ENCODE results near the gene PGGT1B. TPM values are rescaled to one million over a fixed set of nuclear protein-coding genes. Genes with fewer than 3 reads are reported as not detected.

The PGGT1B gene
- total and polyA plus RNA-seq, 2 donors (not counting 1 experiment from before 2014, with no cell fraction given), result 3.8 to 63.4 TPM

- Histone ChIP-seq H3K9me3 (ENCODE audit: control extremely low read depth in 1 of 3, control insufficient read depth in 2 of 3, insufficient read depth in 1 of 3, low read length in 2 of 3) (peaks cover 0 to 1% (median 0%) of the 10 kb centered on the region in 3 donors), H3K4me3 (ENCODE audit: control extremely low read depth in 1 of 5, extremely low read depth in 1 of 5, insufficient read depth in 1 of 5, low read depth in 2 of 5, low read length in 4 of 5) (no peak overlapping the region), H3K79me2 (ENCODE audit: control insufficient read depth, insufficient read depth, low read length) (peaks cover 43% of the 10 kb centered on the region), H3K4me2 (replicated peaks; ENCODE audit: low read depth, low read length, poor library complexity, severe bottlenecking) (no peak overlapping the region), H3K36me3 (replicated peaks in 1 of 2; ENCODE audit: control extremely low read depth in 1 of 2, control insufficient read depth in 1 of 2, extremely low read depth in 1 of 2, insufficient read depth in 2 of 2, low read length in 1 of 2) (no peaks in the 10 kb centered on the region), H2AFZ (ENCODE audit: insufficient read depth, low read depth, low read length, poor library complexity, severe bottlenecking) (no peak overlapping the region), H3K27ac (ENCODE audit: low read length in 2 of 2) (no peak overlapping the region), H3K9ac (ENCODE audit: low read length) (no peak overlapping the region), H4K20me1 (ENCODE audit: control insufficient read depth, insufficient read depth, low read length, poor library complexity, severe bottlenecking) (peaks cover 8% of the 10 kb centered on the region), H3K4me1 (ENCODE audit: control insufficient read depth in 2 of 2, insufficient read depth in 2 of 2, low read length in 2 of 2) (no peaks in the 10 kb centered on the region), H3K27me3 (replicated peaks in 1 of 4; ENCODE audit: control extremely low read depth in 1 of 4, control insufficient read depth in 3 of 4, insufficient read depth in 4 of 4, low read length in 3 of 4) (no peaks in the 10 kb centered on the region)
- POLR2A ChIA-PET, result no interaction called here
- H3K4me1 Mint-ChIP-seq, result peaks cover 12% of the 10 kb centered on the region
- CTCF ChIA-PET, result no interaction called here
- ATAC-seq (ENCODE audit: low read depth), result no peak
- peaks cover 2% of the 10 kb centered on the region for H3K9me3 Mint-ChIP-seq (ENCODE audit: insufficient read depth)
- no peak overlapping the region for H3K4me3 Mint-ChIP-seq
- no peaks in the 10 kb centered on the region for H3K27me3 Mint-ChIP-seq
- H3K27ac Mint-ChIP-seq, result no peak overlapping the region
- DNase-seq, result no peak
- intact Hi-C loops (cut with micrococcal nuclease), result no loop called here
- TF ChIP-seq EZH2 (IDR thresholded peaks at IDR 0.05; ENCODE audit: borderline replicate concordance, insufficient read depth, low read depth, low read length, poor library complexity, severe bottlenecking) (no peak), CTCF (IDR thresholded peaks at IDR 0.05) (no peak)
- no CpG with 5 or more reads among the region's 4 CpGs for WGBS (ENCODE audit: insufficient coverage)
Observed at GRCh38 chr5:115289104-115289503, 26.4 kb upstream of the PGGT1B start.

GRCh38 chr5:115284021-115284420, 21.3 kb upstream of the PGGT1B start:
- H3K4me1 Mint-ChIP-seq, result peaks cover 11% of the 10 kb centered on the region

More at GRCh38 chr5:115284021-115284420, 21.3 kb upstream of the PGGT1B start:
- H2AFZ ChIP-seq (ENCODE audit: insufficient read depth, low read depth, low read length, poor library complexity, severe bottlenecking), result no peak overlapping the region
- no peak overlapping the region for H3K4me3 Mint-ChIP-seq
- DNase-seq (no peak), ATAC-seq (ENCODE audit: low read depth) (no peak)
- no peaks in the 10 kb centered on the region for H3K27me3 ChIP-seq (replicated peaks in 1 of 4; ENCODE audit: control extremely low read depth in 1 of 4, control insufficient read depth in 3 of 4, insufficient read depth in 4 of 4, low read length in 3 of 4)
- H3K9ac ChIP-seq (ENCODE audit: low read length), result no peak overlapping the region
- H3K9me3 Mint-ChIP-seq (ENCODE audit: insufficient read depth), result no peaks in the 10 kb centered on the region
- intact Hi-C loops (cut with micrococcal nuclease), result no loop called here
- H4K20me1 ChIP-seq (ENCODE audit: control insufficient read depth, insufficient read depth, low read length, poor library complexity, severe bottlenecking), result no peaks in the 10 kb centered on the region
- no peak for TF ChIP-seq EZH2 (IDR thresholded peaks at IDR 0.05; ENCODE audit: borderline replicate concordance, insufficient read depth, low read depth, low read length, poor library complexity, severe bottlenecking)
- TF ChIP-seq CTCF (IDR thresholded peaks at IDR 0.05), result no peak
- no peak overlapping the region for H3K4me2 ChIP-seq (replicated peaks; ENCODE audit: low read depth, low read length, poor library complexity, severe bottlenecking)
- no peak overlapping the region for H3K27ac Mint-ChIP-seq
- H3K27me3 Mint-ChIP-seq, result no peaks in the 10 kb centered on the region
- no peaks in the 10 kb centered on the region for H3K36me3 ChIP-seq (replicated peaks in 1 of 2; ENCODE audit: control extremely low read depth in 1 of 2, control insufficient read depth in 1 of 2, extremely low read depth in 1 of 2, insufficient read depth in 2 of 2, low read length in 1 of 2)
- H3K4me1 ChIP-seq (ENCODE audit: control insufficient read depth in 2 of 2, insufficient read depth in 2 of 2, low read length in 2 of 2), result no peaks in the 10 kb centered on the region
- H3K79me2 ChIP-seq (ENCODE audit: control insufficient read depth, insufficient read depth, low read length), result peaks cover 20% of the 10 kb centered on the region
- CTCF ChIA-PET, result interaction anchor here (0.6 kb wide), 1 partner anchor 97 kb away, joined by 4 read pairs; no protein-coding TSS in a partner anchor
- POLR2A ChIA-PET, result no interaction called here
- WGBS (ENCODE audit: insufficient coverage), result no CpG with 5 or more reads among the region's 1 CpG
- H3K4me3 ChIP-seq (ENCODE audit: control extremely low read depth in 1 of 5, extremely low read depth in 1 of 5, insufficient read depth in 1 of 5, low read depth in 2 of 5, low read length in 4 of 5), result no peak overlapping the region
- H3K9me3 ChIP-seq (ENCODE audit: control extremely low read depth in 1 of 3, control insufficient read depth in 2 of 3, insufficient read depth in 1 of 3, low read length in 2 of 3), result no peaks in the 10 kb centered on the region
- H3K27ac ChIP-seq (ENCODE audit: low read length in 2 of 2), result no peak overlapping the region

All from B cell (primary cell).